AML-193 (cell line): ENCODE measurements around the gene SFTA2.
"Not testable (repeated sequence)": the region's sequence is repeated elsewhere in the genome, so short reads cannot be mapped to it uniquely, and the experiment has no call there.

Experiments used
- DNase-seq, 2 experiments: peaks; one replicate each; lab custom pipeline; 2025; lab: John Stamatoyannopoulos, UW

Gene SFTA2

GRCh38 chr6:30912746-30913520, 19.0 kb downstream of the SFTA2 start:
- no peak for DNase-seq

GRCh38 chr6:30910473-30910872, 21.5 kb downstream of the SFTA2 start:
- DNase-seq = not testable (repeated sequence)

GRCh38 chr6:30908700-30909099, 23.3 kb downstream of the SFTA2 start:
- DNase-seq = no peak

GRCh38 chr6:30907758-30908591, 24.0 kb downstream of the SFTA2 start, which contains the start of gene GTF2H4:
Gene GTF2H4, plus strand, starts transcription at chr6:30908207.
- peak; percentile 99 for DNase-seq

- DNase-seq = not testable (repeated sequence)
Observed at GRCh38 chr6:30907290-30907757, 24.6 kb downstream of the SFTA2 start.

GRCh38 chr6:30903236-30903635, 28.7 kb downstream of the SFTA2 start:
- no peak for DNase-seq

- no peak for DNase-seq
Observed at GRCh38 chr6:30902709-30903108, 29.3 kb downstream of the SFTA2 start.

GRCh38 chr6:30902196-30902595, 29.8 kb downstream of the SFTA2 start:
- DNase-seq = not testable (repeated sequence)

- DNase-seq = no peak
Observed at GRCh38 chr6:30901436-30901835, 30.5 kb downstream of the SFTA2 start.

GRCh38 chr6:30900863-30901417, 31.0 kb downstream of the SFTA2 start:
- DNase-seq = no peak

- DNase-seq = no peak
Observed at GRCh38 chr6:30898750-30899360, 33.1 kb downstream of the SFTA2 start.

- no peak for DNase-seq
Observed at GRCh38 chr6:30897882-30898281, 34.1 kb downstream of the SFTA2 start.

GRCh38 chr6:30896541-30896940, 35.4 kb downstream of the SFTA2 start:
- no peak for DNase-seq

- no peak for DNase-seq
Observed at GRCh38 chr6:30895343-30895742, 36.6 kb downstream of the SFTA2 start.

GRCh38 chr6:30894935-30895334, 37.0 kb downstream of the SFTA2 start:
- DNase-seq = no peak

- no peak for DNase-seq
Observed at GRCh38 chr6:30894381-30894780, 37.6 kb downstream of the SFTA2 start.

- no peak for DNase-seq
Observed at GRCh38 chr6:30893666-30894065, 38.3 kb downstream of the SFTA2 start.

GRCh38 chr6:30893001-30893591, 38.9 kb downstream of the SFTA2 start:
- no peak for DNase-seq

GRCh38 chr6:30891816-30892538, 40.0 kb downstream of the SFTA2 start:
- no peak for DNase-seq

GRCh38 chr6:30891450-30891723, 40.6 kb downstream of the SFTA2 start:
- DNase-seq = no peak
